Activated T-helper 1 cell treated with Interleukin-2 at 50 U/mL for 16 hours (primary cell): ENCODE results near the gene LFNG.

Experiments used
- DNase-seq: peaks from one replicate; pipeline ENCODE4 v3.0.0-alpha.2; 2020; ENCODE audit warnings: low read depth

The LFNG gene, protein sequence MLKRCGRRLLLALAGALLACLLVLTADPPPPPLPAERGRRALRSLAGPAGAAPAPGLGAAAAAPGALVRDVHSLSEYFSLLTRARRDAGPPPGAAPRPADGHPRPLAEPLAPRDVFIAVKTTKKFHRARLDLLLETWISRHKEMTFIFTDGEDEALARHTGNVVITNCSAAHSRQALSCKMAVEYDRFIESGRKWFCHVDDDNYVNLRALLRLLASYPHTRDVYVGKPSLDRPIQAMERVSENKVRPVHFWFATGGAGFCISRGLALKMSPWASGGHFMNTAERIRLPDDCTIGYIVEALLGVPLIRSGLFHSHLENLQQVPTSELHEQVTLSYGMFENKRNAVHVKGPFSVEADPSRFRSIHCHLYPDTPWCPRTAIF

DNA sequence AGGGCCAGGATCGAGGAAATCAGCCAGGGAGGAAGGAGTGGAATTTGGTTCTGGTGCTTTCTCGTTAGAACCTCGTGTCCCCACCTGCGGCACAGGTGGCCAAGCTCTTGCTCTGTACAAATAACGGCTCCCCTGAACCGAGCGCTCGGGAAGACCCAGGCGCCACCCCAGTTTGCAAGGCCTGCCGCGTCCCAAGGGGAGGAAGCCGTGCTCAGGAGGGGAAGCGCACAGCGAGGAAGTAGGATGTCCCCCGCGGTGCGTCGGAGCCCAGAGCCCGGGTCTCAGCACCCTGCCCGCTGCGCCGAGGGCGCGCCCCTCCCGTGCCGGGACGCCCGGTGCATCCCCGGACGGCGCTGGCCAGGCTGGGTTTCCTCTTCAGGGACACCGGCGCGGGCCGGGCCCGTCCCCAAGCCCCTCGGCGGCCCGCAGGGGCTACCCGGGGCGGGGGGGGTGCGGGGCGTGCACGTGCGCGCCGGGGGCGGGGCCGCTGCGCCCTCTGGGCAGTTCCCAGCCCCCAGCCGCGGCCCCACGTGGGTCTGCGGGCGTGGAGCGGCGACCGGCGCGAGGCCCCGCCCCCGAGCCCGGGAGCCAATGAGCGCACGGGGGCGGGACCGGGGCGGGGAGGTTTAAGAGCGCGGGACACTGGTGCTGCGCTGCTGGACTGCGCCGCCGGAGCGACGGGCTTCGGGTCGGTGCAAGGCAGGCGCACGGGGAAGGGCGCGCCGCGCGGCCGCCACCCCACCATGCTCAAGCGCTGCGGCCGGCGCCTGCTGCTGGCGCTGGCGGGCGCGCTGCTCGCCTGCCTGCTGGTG is at the start of gene LFNG:
TSS of gene LFNG (plus strand) at position 656 of the 812 bp plus-strand sequence. CDS start at position 744, 88 bp downstream.
- peak; percentile 79 for DNase-seq

DNA sequence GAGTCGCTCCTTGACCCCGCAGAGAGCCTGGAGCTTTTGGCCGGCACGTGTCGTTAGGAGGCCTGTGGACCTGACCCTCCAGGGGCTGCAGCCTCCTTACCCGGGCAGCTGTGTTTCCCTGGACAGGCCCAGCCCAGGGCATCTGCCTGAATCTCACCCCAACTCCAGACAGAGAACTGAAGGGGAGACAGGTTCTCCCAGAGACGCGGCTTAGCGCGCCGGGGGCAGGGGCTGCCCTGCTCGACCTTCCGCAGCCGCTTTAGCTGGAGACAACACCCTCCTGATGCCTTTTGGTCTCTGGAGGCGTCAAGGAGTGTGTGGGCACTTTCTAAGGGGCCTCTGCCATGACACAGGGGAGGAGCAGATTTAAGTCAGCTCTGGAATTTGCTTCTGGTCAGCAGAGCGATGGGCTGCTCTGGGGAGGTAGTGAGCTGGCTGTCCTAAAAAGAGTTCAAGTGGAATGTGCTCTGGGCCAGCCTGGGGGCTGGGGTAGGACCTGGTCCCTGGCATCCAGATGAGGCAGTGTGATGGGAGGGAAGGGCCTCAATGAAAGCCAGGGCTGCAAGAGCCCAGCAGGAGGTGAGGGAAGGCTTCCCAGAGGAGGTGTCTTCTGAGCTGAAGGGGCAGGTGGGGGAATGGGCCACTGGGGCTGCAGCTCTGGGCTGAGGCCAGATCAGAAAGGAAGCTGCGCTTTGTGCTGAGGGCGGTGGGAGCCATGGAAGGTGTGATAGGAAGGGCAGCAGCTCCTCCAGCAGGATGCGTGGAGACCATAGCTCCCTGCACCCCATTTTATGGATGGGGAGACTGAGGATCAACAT is 49.2 kb upstream of the LFNG start:
- DNase-seq, result no peak

DNA sequence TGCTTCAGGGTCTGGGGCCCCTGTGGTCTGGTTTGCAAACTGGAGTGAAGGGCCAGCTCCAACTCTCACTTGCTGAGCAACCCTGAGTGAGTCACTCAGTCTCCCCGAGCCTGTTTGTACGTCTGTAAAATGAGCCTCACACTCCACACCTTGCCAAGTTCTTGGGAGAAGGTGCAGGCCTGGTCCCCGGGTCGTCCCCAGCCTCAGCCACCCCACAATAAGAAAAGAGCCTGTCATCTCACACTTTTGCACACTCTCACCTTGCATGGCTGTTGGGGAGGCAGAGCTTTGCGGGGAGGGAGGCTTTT is 48.6 kb upstream of the LFNG start:
- no peak for DNase-seq

DNA sequence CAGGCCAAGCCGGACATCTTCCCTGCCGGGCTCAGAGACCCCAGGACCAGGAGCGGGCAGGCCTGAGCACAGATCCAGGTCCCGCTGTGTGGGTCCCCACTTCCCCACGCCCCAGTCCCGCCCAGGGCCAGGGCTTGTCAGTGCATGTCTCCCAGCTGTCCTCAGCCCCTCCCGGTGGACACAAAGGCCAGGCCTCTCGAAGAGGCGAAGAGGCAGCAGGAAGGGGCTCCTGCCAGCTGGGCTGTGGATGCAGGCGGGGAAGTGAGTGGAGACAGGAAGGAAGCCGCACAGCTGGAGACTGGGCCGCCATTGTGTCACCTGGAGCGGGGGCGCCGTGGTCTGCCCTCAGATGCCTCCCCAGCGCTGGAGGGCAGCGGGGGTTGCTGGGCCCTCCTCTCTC is 48.2 kb upstream of the LFNG start:
- DNase-seq, result no peak

DNA sequence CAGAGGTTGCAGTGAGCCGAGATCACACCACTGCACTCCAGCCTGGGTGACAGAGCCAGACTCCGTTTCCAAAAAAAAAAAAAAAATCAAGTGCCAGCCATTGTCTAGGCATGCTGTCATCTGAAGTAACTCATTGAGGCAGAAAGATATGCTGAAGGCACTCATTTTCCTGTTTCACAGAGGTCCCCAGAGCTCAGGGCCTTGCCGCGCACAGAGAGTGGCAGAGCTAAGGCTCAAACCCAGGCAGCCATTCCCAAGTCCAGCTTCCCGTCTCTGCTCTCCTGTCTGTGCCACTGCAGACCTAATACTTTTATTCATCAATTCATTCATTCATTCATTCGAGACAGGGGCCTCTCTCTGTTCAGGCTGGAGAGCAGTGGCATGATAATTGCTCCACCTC is 46.8 kb upstream of the LFNG start:
- DNase-seq, result no peak

DNA sequence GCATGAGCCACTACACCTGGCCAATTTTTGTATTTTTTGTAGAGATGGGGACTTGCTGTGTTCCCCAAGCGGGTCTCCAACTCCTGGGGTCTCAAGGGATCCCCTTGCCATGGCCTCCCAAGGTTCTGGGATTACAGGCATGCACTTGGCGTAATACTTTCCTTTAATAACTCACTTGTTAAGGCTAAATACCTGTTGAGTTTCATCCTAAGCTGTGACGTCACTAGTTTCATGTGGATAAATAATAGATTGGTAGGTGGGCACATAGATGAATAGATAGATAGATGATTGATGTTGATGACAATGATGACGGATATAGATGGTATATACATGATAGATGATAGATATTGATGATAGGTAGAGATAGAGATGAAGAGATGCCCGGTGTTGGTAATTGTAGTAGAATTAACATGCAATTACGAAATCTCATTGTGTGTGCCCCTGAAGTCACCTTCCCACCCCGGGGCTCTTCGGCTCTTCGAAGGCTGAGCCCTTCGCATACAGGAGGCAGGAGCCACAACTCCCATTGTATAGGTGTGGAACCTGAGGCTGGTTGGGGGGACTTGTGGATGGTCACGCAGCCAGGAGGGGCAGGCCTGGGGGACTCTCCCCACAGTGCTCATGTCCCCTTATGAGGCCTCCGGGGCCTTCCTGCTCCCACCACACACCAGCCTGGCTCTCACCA is 45.9 kb upstream of the LFNG start:
- no peak for DNase-seq

DNA sequence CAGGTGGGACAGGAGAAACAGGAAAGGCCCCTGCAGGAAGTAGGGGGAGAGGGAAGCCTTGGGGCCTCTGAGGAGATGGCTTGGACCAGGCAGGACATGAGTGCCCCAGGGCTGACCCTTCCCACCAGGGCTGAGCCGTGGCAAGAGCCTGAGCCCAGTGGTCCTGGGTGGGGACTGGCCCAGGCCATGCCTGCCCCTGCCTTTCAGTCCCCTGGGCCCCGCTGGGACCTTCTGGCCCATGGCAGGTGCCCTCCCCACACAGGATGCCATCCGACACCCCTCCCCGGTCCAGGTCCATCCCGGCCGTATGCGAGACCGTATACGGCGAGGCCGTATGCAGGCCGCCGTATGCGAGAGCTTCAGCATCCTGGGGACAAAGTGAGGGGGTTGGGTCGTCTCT is 45.4 kb upstream of the LFNG start:
- no peak for DNase-seq

DNA sequence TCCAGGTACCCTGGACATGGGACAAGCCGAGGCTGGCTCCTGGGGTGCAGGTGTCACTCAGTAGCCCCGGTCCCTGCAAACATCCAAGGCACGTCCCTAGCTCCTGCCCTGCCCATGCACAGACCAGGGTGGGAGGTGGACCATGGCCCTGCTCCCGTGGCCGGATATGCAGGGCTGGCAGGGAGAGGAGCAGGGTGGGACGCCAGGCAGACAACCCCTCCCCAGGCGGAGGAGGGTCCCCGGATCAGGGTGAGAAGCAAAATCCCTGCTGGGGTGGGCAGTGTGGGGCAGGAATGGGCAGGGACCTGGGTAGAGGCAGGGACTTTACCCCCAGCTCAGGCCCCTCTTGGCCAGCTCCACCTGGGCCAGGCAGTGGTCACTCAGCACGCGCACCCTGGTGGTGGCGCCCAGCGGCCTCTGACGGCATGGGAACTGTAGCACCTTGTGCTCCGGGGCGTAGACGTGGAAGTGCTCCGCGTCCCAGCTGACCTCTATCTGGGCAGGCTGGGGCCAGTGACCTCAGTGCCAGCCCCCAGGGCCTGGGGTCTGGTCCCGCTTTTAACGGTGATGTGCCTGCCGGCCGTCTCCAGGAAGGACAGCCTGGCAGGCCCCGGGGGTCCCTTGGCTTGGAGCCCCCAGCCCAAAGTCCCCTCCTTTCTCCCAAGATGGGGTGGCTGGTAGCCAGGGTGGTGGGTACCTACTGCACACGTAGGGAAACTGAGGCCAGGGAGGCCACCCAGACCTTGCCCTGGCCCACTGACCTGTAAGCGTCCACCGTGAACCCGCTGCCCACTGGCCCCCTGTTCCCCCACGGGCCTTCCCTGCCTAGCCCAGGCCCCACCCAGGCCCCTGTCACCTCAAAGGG is 44.5 kb upstream of the LFNG start:
- DNase-seq, result no peak

DNA sequence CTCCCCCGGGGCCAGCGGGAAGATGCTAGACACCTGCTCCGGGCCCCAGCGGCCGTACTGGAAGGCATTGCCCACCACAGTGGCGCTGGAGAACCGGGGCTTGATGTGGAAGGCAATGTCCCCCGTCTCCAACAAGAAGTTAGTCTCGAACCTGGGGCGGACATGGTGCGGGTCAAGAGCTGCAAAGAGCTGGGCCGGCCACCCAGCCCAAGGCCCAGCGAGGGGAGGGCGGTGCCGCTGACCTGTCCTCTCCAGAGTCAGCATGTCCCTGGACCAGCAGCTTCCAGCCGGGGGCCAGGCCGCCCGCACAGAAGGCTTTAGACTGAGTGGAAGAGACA is 43.9 kb upstream of the LFNG start:
- no peak for DNase-seq

DNA sequence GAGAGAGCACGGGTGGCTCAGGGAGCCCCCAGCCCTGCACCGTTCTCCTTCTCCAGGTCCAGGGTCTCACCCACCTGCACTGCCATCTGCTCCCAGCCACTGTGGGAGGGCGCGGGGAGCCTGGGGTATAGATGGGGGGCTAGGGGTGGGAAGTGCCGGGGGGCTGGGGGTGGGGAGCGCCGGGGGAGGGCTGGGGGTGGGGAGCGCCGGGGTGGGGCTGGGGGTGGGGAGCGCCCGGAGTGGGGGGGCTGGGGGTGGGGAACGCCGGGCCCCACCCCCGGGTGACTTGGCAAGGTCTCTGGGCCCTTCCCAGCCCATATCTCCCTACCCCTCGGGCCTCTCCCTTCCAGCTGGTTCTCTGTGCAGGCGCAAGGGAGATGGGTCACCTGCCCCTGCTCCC is 43.3 kb upstream of the LFNG start, which contains the start of gene GRIFIN:
TSS of gene GRIFIN (minus strand) at position 101 of the 400 bp plus-strand sequence. CDS start at position 86, 15 bp downstream.
- no peak for DNase-seq

DNA sequence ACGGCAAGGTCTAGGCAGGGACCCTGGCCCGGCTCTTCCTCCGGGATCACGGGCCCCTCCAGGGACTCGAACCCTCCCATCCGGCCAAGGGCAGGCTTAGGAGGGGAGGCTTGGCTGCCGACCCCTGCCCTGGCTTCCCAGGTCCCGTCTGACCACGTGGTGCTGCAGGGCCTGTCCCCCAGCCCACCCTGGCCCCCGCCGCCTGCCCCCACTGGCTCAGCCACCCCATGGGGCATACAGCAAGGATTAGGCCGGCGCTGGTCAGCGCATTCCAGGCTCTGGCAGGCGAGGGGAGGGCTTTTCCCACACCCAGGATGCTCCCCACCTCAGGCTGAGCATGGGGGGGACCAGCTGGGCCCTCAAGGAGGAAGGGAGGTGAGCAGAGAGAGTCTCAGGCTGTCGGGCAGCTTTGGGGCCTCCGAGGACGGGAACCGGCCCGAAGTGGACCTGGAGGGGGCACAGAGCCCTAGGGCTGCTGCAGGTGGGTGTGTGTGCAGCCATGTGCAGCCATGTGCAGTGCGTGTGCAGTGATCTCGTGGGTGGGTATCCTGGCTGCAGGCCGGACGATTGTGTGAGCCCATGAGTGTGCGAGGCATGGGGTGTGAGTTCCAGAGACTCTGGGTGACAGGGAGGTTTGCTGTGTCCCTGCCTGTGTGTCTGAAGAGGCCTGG is 42.7 kb upstream of the LFNG start:
- no peak for DNase-seq

DNA sequence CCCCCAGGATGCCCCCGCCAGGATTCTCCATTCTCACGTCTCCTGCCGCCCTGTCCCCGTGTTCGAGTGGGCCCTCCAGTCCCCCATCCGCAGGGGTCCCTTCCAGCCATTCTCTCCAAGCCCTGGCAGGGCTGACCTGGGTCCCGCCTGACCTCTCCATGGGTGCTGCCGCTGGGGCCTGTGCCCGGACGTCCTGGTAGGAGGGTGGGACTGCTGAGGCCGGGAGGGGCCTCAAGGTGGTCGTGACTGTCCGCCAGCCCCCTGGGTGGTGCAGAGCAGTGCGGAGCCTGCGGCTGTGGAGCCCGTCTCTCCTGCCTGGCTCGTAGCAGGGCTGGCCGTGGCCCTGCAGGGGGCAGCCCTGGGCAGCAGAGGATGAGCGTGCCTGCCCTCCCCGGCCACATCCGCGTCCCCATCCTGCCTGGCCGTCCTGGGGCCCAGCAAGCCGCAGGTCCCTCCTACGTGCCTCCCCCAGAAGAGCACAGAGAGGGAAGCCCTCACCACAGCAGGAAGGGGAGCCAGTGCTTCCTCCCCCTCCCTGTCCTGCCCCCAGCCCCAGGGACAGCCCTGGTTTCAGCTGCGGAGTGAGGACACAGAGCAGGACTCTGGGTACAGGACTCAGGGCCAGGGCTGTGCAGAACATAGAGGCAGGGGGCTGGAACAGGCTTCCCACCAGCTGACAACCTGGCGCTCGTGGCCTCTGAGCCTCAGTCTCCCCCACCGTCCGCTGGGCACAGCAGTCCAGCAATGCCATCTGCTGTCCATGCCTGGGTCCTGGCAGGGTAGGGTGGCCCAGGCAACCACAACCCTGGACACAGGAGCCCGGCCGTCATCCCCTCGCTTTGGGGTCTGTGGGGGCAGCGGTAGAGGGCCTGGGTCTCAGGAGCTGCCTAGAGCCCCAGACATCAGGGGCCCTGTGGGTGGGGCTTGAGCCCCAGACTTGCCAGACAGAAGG is 41.9 kb upstream of the LFNG start:
- DNase-seq, result peak; percentile 51

DNA sequence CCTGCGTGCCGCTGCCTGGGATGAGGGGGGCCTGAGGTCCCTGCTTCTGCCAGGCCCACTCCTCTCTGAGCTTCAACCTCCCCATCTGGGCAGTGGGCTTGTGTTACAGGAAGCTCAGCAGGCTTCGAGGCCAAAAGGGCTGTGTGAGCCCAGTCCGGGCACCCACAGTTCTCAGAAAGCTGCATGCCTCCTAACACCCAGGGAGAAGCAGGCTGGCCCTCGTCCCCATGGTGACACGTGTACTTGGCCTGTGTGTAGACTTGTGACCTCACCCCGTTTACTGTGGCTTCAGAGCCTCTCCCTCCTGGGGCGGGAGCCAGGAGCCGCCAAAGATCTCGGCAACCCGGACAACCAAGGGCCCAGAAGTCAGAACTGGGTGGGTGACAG is 41.2 kb upstream of the LFNG start:
- no peak for DNase-seq

DNA sequence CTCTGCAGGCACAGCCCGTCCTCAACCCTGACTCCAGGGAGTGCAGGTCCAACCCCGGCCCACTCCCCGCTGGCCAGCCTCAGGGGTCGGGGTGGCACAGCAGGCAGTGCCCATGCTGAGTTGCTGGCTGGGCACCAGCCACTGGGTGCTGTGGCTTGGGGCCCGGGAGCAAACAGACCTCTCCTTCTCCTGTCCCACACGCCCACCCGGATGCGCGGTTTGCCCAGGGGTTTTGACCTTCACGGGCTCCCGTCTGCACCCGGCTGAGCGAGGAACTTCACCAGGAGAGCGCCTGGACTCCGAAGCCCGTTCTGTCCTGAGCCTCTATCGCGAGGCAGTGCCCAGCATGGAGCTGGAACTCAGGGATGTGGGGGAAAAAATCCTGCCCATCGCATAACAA is 40.8 kb upstream of the LFNG start:
- DNase-seq, result no peak

DNA sequence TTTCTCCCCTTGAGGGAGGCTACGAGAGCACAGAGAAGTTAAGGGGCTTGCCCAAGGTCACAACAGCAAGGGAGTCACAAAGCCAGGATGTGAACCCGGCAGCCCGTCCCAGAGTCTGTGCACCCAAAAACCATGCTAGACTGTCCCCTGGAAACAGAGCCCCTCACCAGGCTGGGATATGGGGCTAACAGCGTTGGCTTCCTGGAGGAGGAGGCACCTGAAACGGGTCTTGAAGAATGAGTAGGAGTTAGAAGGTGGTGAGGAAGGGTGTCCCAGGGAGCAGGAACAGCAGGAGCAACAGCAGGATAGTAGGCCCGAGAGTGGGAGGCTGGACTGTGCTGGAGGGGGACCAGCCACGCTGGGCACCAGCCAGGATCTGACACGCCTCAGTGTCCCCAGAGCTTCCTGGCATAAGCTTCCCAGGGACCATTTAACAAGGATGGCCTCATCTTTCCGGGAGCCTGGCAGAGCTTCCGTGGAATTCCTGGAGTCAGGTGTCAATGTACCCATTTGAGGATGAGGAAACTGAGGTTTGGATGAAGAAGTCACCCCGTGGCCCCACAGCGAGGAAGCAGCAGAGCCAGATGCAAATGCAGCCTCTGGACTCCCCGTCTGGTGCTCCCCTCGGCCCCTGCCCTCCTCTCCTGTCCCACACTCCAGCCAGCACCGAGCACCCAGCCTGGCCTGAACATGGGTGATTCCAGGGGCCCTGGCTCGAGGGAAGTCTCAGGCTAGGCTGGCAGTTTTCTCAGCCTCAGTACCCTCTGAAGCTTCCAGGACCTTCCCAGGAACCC is 40.1 kb upstream of the LFNG start:
- DNase-seq, result no peak

DNA sequence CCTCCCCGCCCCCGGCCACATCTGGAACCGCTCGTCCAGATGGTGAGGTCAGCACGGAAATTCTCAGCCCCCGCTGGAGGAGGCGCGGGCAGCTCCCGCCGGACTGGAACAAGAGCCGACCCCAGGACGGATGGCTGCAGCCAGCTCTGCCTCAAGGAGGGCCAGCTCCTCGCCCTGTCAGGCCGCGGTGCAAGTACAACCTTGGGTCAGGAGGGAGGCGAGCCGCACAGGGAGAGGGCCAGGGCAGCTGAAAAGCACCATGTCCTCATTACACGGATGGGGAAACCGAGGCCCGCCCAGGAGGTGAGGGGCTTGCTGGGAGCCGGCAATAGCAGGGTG is 39.5 kb upstream of the LFNG start:
- DNase-seq, result no peak

DNA sequence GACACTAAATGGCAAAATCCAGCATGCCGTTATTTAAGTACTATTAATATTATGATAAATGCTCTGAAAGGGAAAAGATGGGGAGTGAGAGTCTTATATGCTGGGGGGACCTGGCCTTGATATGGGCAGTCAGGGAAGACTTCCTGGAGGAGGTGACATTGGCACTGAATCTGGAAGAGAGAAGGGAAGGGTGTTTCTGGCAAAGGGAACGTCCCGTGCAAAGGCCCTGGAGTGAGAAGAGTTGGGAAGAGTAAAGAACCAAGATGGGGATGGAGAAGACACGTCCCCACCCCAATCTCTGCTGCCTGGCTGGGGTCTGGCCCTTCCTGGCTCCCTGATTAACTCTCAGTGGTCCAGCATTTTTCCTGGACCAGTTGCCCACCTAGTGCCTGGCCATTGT is 38.4 kb upstream of the LFNG start:
- no peak for DNase-seq

DNA sequence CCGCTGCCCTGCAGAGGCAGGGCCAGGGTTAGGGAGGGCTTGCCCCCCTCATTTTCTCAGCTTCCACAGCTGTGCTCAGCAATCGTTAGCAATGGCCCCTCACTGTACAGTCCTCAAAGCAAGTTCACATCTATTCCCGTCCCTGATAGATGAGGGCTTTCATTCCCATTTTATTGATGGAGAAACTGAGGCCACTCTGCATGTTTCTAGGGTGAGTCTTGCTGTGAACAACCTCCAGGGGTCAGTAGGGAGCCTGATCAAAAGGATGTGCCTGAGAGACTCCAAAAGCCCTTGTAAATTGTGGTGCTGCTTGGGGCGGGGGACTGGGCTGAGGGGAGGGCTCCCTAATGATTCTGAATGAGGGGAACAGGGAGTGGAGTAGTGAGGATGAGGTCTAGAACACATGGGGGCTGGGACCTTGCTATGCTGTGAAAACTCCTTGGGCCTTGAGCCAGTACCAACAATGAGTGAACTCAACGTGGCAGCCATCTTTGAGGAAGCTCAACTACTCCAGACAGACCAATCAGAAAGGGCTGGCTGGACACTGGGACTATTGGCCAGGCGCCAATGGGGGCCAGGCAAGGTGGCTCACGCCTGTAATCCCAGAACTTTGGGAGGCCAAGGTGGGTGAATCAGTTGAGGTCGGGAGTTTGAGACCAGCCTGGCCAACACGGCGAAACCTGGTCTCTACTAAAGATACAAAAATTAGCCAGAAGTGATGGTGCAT is 36.7 kb upstream of the LFNG start:
- DNase-seq, result no peak
